Liver (tissue), 9 donors: ENCODE data around the gene JOSD2. TPM values are rescaled to one million over a fixed set of nuclear protein-coding genes. Genes with fewer than 3 reads are reported as not detected.

ENCODE experiments used
- DNase-seq: peaks from one replicate; pipeline ENCODE4 v3.0.0-alpha.2; 2017; ENCODE audit warnings: low spot score
- H3K27ac ChIP-seq, 2 donors: one replicate each; pipeline ENCODE4 v1.7.0; 2013; ENCODE audit warnings: inconsistent platforms in 2 of 2, low read length in 2 of 2, control low read depth in 1 of 2, low read depth in 1 of 2, mild to moderate bottlenecking in 1 of 2
- H3K27me3 ChIP-seq, 4 donors: one replicate each; pipeline versions ENCODE4 v1.6.1 to v1.7.0; 2013; ENCODE audit warnings: low read length in 3 of 4, inconsistent platforms in 1 of 4, mild to moderate bottlenecking in 1 of 4, moderate library complexity in 1 of 4; ENCODE audit not compliant: control insufficient read depth in 4 of 4, insufficient read depth in 4 of 4
- H3K36me3 ChIP-seq, 4 donors: one replicate each; pipeline versions ENCODE4 v1.6.1 to v1.7.0; 2013; ENCODE audit warnings: low read length in 3 of 4, mild to moderate bottlenecking in 3 of 4, low read depth in 1 of 4, moderate library complexity in 1 of 4; ENCODE audit not compliant: control insufficient read depth in 4 of 4, insufficient read depth in 3 of 4
- H3K4me1 ChIP-seq, 4 donors: one replicate each; pipeline versions ENCODE4 v1.6.1 to v1.7.0; 2013; ENCODE audit warnings: low read length in 3 of 4, mild to moderate bottlenecking in 3 of 4, moderate library complexity in 1 of 4; ENCODE audit not compliant: control insufficient read depth in 4 of 4, insufficient read depth in 4 of 4
- H3K4me3 ChIP-seq, 3 donors: one replicate each; pipeline versions ENCODE4 v1.6.1 to v1.7.0; 2013; ENCODE audit warnings: low read length in 3 of 3, control low read depth in 1 of 3, low read depth in 1 of 3, mild to moderate bottlenecking in 1 of 3
- H3K9ac ChIP-seq, 2 donors: one replicate each; pipeline ENCODE4 v1.7.0; 2013; ENCODE audit warnings: low read length in 2 of 2, mild to moderate bottlenecking in 2 of 2, moderate library complexity in 2 of 2, control low read depth in 1 of 2, low read depth in 1 of 2
- H3K9me3 ChIP-seq, 4 donors: one replicate each; pipeline versions ENCODE4 v1.6.1 to v1.7.0; 2013; ENCODE audit warnings: low read length in 3 of 4; ENCODE audit not compliant: control insufficient read depth in 4 of 4
- EGR1 ChIP-seq, 2 donors: IDR thresholded peaks; 2 replicates each; pipeline ENCODE4 v1.6.1; 2016 to 2018; ENCODE audit warnings: antibody characterized with exemption in 2 of 2, low read depth in 2 of 2
- HNF4A ChIP-seq, 2 donors: conservative IDR thresholded peaks; 2 replicates each; pipeline ENCODE4 v1.6.1; 2016; ENCODE audit warnings: antibody characterized with exemption in 2 of 2, mild to moderate bottlenecking in 2 of 2
- HNF4G ChIP-seq: IDR thresholded peaks from 2 replicates; pipeline ENCODE4 v1.6.1; 2016; ENCODE audit warnings: antibody characterized with exemption
- JUND ChIP-seq, 2 donors: IDR thresholded peaks; 2 replicates each; pipeline ENCODE4 v1.6.1; 2016; ENCODE audit warnings: antibody characterized with exemption in 2 of 2
- NR2F2 ChIP-seq: IDR thresholded peaks from 2 replicates; pipeline ENCODE4 v1.6.1; 2016; ENCODE audit warnings: antibody characterized with exemption
- RAD21 ChIP-seq, 2 donors: IDR thresholded peaks; 2 replicates each; pipeline ENCODE4 v1.6.1; 2016; ENCODE audit warnings: antibody characterized with exemption in 2 of 2, mild to moderate bottlenecking in 2 of 2
- RXRA ChIP-seq, 2 donors: IDR thresholded peaks; 2 replicates each; pipeline ENCODE4 v1.6.1; 2017 to 2018; ENCODE audit warnings: antibody characterized with exemption in 2 of 2, mild to moderate bottlenecking in 1 of 2
- TAF1 ChIP-seq: conservative IDR thresholded peaks from 2 replicates; pipeline ENCODE4 v1.6.1; 2016; ENCODE audit warnings: antibody characterized with exemption, mild to moderate bottlenecking
- YY1 ChIP-seq: IDR thresholded peaks from 2 replicates; pipeline ENCODE4 v1.6.1; 2016; ENCODE audit warnings: antibody characterized with exemption, mild to moderate bottlenecking
- WGBS: extraction: QIAGEN DNeasy Blood & Tissue Kit; methylation state at CpG from one replicate; pipeline ENCODE4 v1.1.7; 2013; 5-methylcytosine and 5-hydroxymethylcytosine counted together
- polyA plus RNA-seq, 2 donors: library from polyadenylated mRNA; stranded (reverse) in 1 of 2; unstranded in 1 of 2; fragments of 200-250 nt in 1 of 2; fragments of >200 nt in 1 of 2; fragmentation: Nextera tagmentation in 1 of 2; extraction: Ambion mirVana in 1 of 2; gene quantifications; one replicate each; pipeline versions ENCODE4 v1.2.1 to v1.2.3, GENCODE V29; 2013 to 2015
- total RNA-seq, 2 donors: library from RNA; depleted of rRNA; stranded (reverse); fragments of >200 nt; gene quantifications; one replicate each; pipeline ENCODE4 v1.2.3, GENCODE V29; 2014
- TF ChIP-seq, protein P1 (sequence below): IDR thresholded peaks from 2 replicates; pipeline ENCODE4 v1.6.1; 2016; ENCODE audit warnings: antibody characterized with exemption
- TF ChIP-seq, protein P2 (sequence below): fragments of 150-350 bp; IDR thresholded peaks from 2 replicates; pipeline ENCODE4 v1.5.1; 2017; ENCODE audit warnings: improper control_type of control experiment, low read depth, low read length; ENCODE audit not compliant: missing input control
- TF ChIP-seq, protein P3 (sequence below): IDR thresholded peaks from 2 replicates; pipeline ENCODE4 v1.6.1; 2016; ENCODE audit warnings: antibody characterized with exemption, mild to moderate bottlenecking
- TF ChIP-seq, protein P4 (sequence below): IDR thresholded peaks from 2 replicates; pipeline ENCODE4 v1.6.1; 2016; ENCODE audit warnings: antibody characterized with exemption
- donor health status: healthy.
- donor health status: healthy.
- donor health status: healthy.
- donor health status: healthy.
- donor health status: healthy.

JOSD2 gene
- total and polyA plus RNA-seq, 4 donors: 6.6 to 32.9 (median 20.0) TPM

DNA sequence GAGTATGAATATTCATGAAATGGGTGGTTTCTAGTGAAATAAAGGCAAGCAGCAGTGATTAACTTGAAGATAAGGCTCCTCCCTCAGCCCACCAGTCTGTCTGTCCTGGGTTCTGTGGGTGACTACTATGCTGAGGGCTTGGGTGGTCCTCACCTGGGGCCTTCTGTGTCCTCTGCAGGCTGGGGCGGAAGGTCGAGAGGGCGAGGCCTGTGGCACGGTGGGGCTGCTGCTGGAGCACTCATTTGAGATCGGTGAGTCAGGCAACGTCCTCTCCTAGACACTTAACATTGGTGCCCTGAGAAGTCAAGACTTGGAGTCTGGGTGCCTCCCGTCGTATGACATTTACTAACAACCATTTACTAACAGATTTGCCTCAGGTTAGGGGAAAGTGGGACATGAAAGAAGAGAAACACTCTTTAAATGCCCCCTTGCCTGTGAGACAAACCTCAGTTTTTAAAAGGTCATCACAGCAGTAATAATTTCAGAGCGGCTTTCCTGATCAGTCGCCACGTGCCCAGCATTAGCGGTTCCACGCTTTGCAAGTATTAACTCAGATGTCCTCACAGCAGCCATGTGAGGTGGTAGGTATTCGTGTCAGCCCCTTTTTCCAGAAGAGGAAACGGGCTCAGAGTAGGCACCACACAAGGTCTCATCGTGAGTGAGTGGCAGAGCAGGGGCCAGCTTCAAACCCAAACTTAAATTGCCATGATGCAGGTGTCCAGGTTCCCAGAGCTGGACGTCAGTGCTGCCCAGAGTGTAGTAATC lies 33.1 kb downstream of the JOSD2 start (continued):
- TF ChIP-seq, protein P1, sequence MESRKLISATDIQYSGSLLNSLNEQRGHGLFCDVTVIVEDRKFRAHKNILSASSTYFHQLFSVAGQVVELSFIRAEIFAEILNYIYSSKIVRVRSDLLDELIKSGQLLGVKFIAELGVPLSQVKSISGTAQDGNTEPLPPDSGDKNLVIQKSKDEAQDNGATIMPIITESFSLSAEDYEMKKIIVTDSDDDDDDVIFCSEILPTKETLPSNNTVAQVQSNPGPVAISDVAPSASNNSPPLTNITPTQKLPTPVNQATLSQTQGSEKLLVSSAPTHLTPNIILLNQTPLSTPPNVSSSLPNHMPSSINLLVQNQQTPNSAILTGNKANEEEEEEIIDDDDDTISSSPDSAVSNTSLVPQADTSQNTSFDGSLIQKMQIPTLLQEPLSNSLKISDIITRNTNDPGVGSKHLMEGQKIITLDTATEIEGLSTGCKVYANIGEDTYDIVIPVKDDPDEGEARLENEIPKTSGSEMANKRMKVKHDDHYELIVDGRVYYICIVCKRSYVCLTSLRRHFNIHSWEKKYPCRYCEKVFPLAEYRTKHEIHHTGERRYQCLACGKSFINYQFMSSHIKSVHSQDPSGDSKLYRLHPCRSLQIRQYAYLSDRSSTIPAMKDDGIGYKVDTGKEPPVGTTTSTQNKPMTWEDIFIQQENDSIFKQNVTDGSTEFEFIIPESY: no peak
- TF ChIP-seq, protein P2, sequence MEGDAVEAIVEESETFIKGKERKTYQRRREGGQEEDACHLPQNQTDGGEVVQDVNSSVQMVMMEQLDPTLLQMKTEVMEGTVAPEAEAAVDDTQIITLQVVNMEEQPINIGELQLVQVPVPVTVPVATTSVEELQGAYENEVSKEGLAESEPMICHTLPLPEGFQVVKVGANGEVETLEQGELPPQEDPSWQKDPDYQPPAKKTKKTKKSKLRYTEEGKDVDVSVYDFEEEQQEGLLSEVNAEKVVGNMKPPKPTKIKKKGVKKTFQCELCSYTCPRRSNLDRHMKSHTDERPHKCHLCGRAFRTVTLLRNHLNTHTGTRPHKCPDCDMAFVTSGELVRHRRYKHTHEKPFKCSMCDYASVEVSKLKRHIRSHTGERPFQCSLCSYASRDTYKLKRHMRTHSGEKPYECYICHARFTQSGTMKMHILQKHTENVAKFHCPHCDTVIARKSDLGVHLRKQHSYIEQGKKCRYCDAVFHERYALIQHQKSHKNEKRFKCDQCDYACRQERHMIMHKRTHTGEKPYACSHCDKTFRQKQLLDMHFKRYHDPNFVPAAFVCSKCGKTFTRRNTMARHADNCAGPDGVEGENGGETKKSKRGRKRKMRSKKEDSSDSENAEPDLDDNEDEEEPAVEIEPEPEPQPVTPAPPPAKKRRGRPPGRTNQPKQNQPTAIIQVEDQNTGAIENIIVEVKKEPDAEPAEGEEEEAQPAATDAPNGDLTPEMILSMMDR: no peak
- TF ChIP-seq RXRA (IDR thresholded peaks at IDR 0.05) (no peak), NR2F2 (no peak), HNF4A (conservative IDR thresholded peaks at IDR 0.05) (no peak), RAD21 (IDR thresholded peaks at IDR 0.05) (no peak)

DNA sequence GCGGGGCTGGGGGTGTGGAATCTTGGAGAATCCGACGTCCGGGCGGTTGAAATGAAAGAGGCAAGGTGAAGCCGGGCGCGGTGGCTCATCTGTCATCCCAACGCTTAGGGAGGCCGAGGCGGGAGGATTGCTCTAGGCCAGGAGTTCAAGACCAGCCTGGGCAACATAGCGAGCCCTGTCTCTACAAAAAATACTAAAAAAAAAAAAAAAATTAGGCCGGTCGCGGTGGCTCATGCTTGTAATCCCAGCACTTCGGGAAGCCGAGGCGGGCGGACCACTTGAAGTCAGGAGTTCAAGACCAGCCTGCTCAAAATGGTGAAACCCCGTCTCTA lies 34.1 kb downstream of the JOSD2 start:
- no peaks in the 10 kb centered on the region for H3K9me3 ChIP-seq
- peak overlapping the region in 1 of 2 donors; percentile 61 for H3K27ac ChIP-seq
- peak overlapping the region; percentile 89 to 99 (median 94) for H3K4me3 ChIP-seq
- DNase-seq: no peak
- H3K9ac ChIP-seq: peak overlapping the region; percentile 58 to 81
- TF ChIP-seq HNF4G: no peak
- no peak for TF ChIP-seq HNF4A (conservative IDR thresholded peaks at IDR 0.05)
- no peak for TF ChIP-seq RAD21 (IDR thresholded peaks at IDR 0.05)
- TF ChIP-seq, protein P3, sequence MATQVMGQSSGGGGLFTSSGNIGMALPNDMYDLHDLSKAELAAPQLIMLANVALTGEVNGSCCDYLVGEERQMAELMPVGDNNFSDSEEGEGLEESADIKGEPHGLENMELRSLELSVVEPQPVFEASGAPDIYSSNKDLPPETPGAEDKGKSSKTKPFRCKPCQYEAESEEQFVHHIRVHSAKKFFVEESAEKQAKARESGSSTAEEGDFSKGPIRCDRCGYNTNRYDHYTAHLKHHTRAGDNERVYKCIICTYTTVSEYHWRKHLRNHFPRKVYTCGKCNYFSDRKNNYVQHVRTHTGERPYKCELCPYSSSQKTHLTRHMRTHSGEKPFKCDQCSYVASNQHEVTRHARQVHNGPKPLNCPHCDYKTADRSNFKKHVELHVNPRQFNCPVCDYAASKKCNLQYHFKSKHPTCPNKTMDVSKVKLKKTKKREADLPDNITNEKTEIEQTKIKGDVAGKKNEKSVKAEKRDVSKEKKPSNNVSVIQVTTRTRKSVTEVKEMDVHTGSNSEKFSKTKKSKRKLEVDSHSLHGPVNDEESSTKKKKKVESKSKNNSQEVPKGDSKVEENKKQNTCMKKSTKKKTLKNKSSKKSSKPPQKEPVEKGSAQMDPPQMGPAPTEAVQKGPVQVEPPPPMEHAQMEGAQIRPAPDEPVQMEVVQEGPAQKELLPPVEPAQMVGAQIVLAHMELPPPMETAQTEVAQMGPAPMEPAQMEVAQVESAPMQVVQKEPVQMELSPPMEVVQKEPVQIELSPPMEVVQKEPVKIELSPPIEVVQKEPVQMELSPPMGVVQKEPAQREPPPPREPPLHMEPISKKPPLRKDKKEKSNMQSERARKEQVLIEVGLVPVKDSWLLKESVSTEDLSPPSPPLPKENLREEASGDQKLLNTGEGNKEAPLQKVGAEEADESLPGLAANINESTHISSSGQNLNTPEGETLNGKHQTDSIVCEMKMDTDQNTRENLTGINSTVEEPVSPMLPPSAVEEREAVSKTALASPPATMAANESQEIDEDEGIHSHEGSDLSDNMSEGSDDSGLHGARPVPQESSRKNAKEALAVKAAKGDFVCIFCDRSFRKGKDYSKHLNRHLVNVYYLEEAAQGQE: no peak
- TF ChIP-seq, protein P1: no peak
- no peak for TF ChIP-seq JUND (IDR thresholded peaks at IDR 0.05)
- TF ChIP-seq NR2F2: no peak
- TF ChIP-seq TAF1: no peak
- TF ChIP-seq YY1: no peak
- TF ChIP-seq, protein P2: no peak
- TF ChIP-seq, protein P4, sequence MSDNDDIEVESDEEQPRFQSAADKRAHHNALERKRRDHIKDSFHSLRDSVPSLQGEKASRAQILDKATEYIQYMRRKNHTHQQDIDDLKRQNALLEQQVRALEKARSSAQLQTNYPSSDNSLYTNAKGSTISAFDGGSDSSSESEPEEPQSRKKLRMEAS: no peak
- no peak for TF ChIP-seq EGR1 (IDR thresholded peaks at IDR 0.05; ENCODE audit: low read depth in 2 of 2)
- H3K27me3 ChIP-seq: no peaks in the 10 kb centered on the region
- peaks cover 4 to 19% (median 15%) of the 10 kb centered on the region in 4 donors for H3K4me1 ChIP-seq
- H3K36me3 ChIP-seq: peaks cover 7 to 27% (median 11%) of the 10 kb centered on the region in 4 donors
- WGBS: 20% methylated on average over 20 of the region's 20 CpGs
